Pulmonary artery endothelial cell (primary cell): ENCODE data around the gene ETV7. TPM values are rescaled to one million over a fixed set of nuclear protein-coding genes. Genes with fewer than 3 reads are reported as not detected.
A peak's percentile ranks its signal among the peaks of the same experiment; 100 is the strongest.
"Not testable (repeated sequence)": the region's sequence is repeated elsewhere in the genome, so short reads cannot be mapped to it uniquely, and the experiment has no call there.

Source experiments
- DNase-seq: peaks from one replicate; pipeline ENCODE4 v3.0.0-alpha.2; 2011; ENCODE audit warnings: low read depth, low spot score
- total RNA-seq: library from RNA; depleted of rRNA; stranded (reverse); fragments of >200 nt; gene quantifications from 2 replicates; pipeline ENCODE4 v1.2.3, GENCODE V29; 2014

The ETV7 gene
- total RNA-seq, result 0.35 and 0.40 TPM in 2 replicates

GRCh38 chr6:36387440-36388303 lies at the start of gene ETV7:
ETV7 (minus strand) TSS chr6:36387669; CDS start chr6:36387541, 128 bp downstream.
- DNase-seq, result no peak

GRCh38 chr6:36436466-36436865 lies 49.0 kb upstream of the ETV7 start:
- DNase-seq, result no peak

GRCh38 chr6:36432151-36432671 lies 44.7 kb upstream of the ETV7 start:
- DNase-seq, result no peak

- no peak for DNase-seq
Observed at GRCh38 chr6:36431197-36431596, 43.7 kb upstream of the ETV7 start.

- no peak for DNase-seq
Observed at GRCh38 chr6:36430351-36430750, 42.9 kb upstream of the ETV7 start.

GRCh38 chr6:36428911-36429310 lies 41.4 kb upstream of the ETV7 start:
- no peak for DNase-seq

- no peak for DNase-seq
Observed at GRCh38 chr6:36426622-36427021, 39.2 kb upstream of the ETV7 start.

- DNase-seq, result peak; percentile 89
Observed at GRCh38 chr6:36423101-36423824, 35.8 kb upstream of the ETV7 start.

GRCh38 chr6:36422714-36423100 lies 35.2 kb upstream of the ETV7 start:
- DNase-seq, result no peak

GRCh38 chr6:36419310-36419709 lies 31.8 kb upstream of the ETV7 start:
- no peak for DNase-seq

GRCh38 chr6:36418558-36418957 lies 31.1 kb upstream of the ETV7 start:
- DNase-seq, result no peak

- no peak for DNase-seq
Observed at GRCh38 chr6:36414481-36414880, 27.0 kb upstream of the ETV7 start.

- DNase-seq, result no peak
Observed at GRCh38 chr6:36413489-36414480, 26.3 kb upstream of the ETV7 start.

GRCh38 chr6:36409718-36410117 lies 22.2 kb upstream of the ETV7 start:
- DNase-seq, result not testable (repeated sequence)

GRCh38 chr6:36404164-36404563 lies 16.7 kb upstream of the ETV7 start:
- no peak for DNase-seq

GRCh38 chr6:36402481-36402880 lies 15.0 kb upstream of the ETV7 start:
- no peak for DNase-seq

- DNase-seq, result no peak
Observed at GRCh38 chr6:36399970-36400369, 12.5 kb upstream of the ETV7 start.

GRCh38 chr6:36392621-36393020 lies 5.2 kb upstream of the ETV7 start:
- no peak for DNase-seq

GRCh38 chr6:36389353-36389752 lies 1.9 kb upstream of the ETV7 start:
- DNase-seq, result no peak

GRCh38 chr6:36386495-36387439 lies 702 bp downstream of the ETV7 start:
- DNase-seq, result peak; percentile 35
